Activated T-cell treated with anti-CD3 and anti-CD28 coated beads, Interleukin-2, amount 50 U/mL, for 72 hours (primary cell): ENCODE measurements around the gene GRID2IP. TPM values are rescaled to one million over a fixed set of nuclear protein-coding genes. Genes with fewer than 3 reads are reported as not detected.
"Not testable (repeated sequence)": the region's sequence is repeated elsewhere in the genome, so short reads cannot be mapped to it uniquely, and the experiment has no call there.

Source experiments
- ATAC-seq, 2 donors: fragments of 150-1000 bp; cut with Tn5 transposase; replicated peaks in 1 of 2; 2 replicates each; pipeline ENCODE4 v1.10.0; 2021; ENCODE audit warnings: moderate library complexity in 2 of 2, mild to moderate bottlenecking in 1 of 2
- DNase-seq, 2 donors: peaks; one replicate each; pipeline ENCODE4 v3.0.0; 2021 to 2022; ENCODE audit warnings: mixed read lengths in 1 of 2
- H3K27ac Mint-ChIP-seq: one replicate; pipeline ENCODE4 v1.8.0; 2022; ENCODE audit warnings: mild to moderate bottlenecking, moderate library complexity, mixed read lengths
- H3K27me3 Mint-ChIP-seq: one replicate; pipeline ENCODE4 v1.8.0; 2022; ENCODE audit warnings: low read depth, mixed read lengths
- H3K36me3 Mint-ChIP-seq, 2 donors: one replicate each; pipeline ENCODE4 v1.8.0; 2022; ENCODE audit warnings: mixed read lengths in 2 of 2, mild to moderate bottlenecking in 1 of 2; ENCODE audit not compliant: insufficient read depth in 2 of 2
- H3K4me1 Mint-ChIP-seq: one replicate; pipeline ENCODE4 v1.8.0; 2022; ENCODE audit warnings: low read depth, mixed read lengths
- H3K4me3 Mint-ChIP-seq, 2 donors: one replicate each; pipeline ENCODE4 v1.8.0; 2022; ENCODE audit warnings: mild to moderate bottlenecking in 2 of 2, mixed read lengths in 2 of 2, moderate library complexity in 2 of 2
- H3K9me3 Mint-ChIP-seq, 2 donors: one replicate each; pipeline ENCODE4 v1.8.0; 2022; ENCODE audit warnings: mixed read lengths in 2 of 2
- total RNA-seq, 2 donors: library from RNA; stranded (reverse); gene quantifications; one replicate each; pipeline ENCODE4 v1.2.3, GENCODE V29; 2022

Gene GRID2IP
- total RNA-seq, 2 donors from 2014 or later: 0.28 to 0.29 TPM

GRCh38 chr7:6458676-6459075 lies 92.6 kb downstream of the GRID2IP start:
- not testable (repeated sequence) for H3K36me3 Mint-ChIP-seq, H3K4me1 Mint-ChIP-seq, H3K9me3 Mint-ChIP-seq, H3K4me3 Mint-ChIP-seq, H3K27ac Mint-ChIP-seq, H3K27me3 Mint-ChIP-seq, DNase-seq
- ATAC-seq: peak; percentile 51 to 52

DNA sequence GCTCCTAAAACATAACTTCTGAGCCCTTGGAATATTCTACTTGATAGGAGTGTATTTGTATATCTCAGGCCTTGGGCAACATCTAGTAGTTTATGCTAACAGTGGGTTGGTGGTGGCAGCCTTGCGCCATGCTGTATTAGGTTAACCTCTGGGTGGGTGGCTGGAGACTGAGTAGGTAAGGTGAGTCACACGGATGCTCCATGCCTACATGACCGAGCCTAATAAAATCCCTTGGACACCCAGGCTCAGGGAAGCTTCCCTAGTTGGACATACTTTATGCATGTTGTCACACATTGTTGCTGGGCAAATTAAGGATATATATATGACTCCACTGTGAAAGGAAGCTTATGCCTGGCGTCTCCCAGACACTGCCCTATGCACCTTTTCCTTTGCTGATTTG lies 97.5 kb downstream of the GRID2IP start:
- no peak overlapping the region for H3K27ac Mint-ChIP-seq
- H3K4me3 Mint-ChIP-seq: no peak overlapping the region
- no peaks in the 10 kb centered on the region for H3K36me3 Mint-ChIP-seq
- H3K27me3 Mint-ChIP-seq: no peaks in the 10 kb centered on the region
- no peaks in the 10 kb centered on the region for H3K4me1 Mint-ChIP-seq
- ATAC-seq: no peak
- no peaks in the 10 kb centered on the region for H3K9me3 Mint-ChIP-seq
- no peak for DNase-seq

DNA sequence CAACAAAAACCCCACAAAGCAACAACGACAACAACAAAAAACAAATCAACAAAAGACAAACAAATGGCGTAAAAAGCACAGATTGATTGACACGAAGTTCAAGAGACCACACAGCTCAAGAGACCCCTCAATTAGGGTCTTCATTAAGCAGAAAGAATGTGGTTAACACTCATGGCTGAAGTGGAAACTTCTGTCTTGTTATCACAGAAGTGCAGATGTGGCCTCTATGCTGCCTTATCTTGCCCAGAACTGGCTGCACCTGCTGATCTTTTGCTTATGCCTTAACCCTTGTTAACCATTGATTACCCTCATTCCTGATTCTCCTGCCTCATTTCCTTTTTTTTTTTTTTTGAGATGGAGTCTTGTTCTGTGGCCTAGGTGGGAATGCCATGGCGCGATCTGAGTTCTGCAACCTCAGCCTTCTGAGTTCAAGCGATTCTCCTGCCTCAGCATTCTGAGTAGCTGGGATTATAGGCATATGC lies 100.0 kb downstream of the GRID2IP start:
- Mint-ChIP-seq H3K9me3 (no peaks in the 10 kb centered on the region), H3K27ac (no peak overlapping the region), H3K36me3 (peaks cover 1 to 2% of the 10 kb centered on the region in 2 donors), H3K4me1 (peaks cover 13% of the 10 kb centered on the region), H3K27me3 (no peaks in the 10 kb centered on the region), H3K4me3 (no peak overlapping the region)
- DNase-seq (no peak), ATAC-seq (no peak)

- ATAC-seq, H3K36me3 Mint-ChIP-seq: not testable (repeated sequence)
These were observed 100.7 kb downstream of the GRID2IP start for GRCh38 chr7:6450591-6450990.

GRCh38 chr7:6449884-6450283 lies 101.4 kb downstream of the GRID2IP start:
- H3K9me3 Mint-ChIP-seq, H3K36me3 Mint-ChIP-seq, H3K27ac Mint-ChIP-seq, DNase-seq, H3K4me3 Mint-ChIP-seq, H3K27me3 Mint-ChIP-seq, ATAC-seq: not testable (repeated sequence)
- H3K4me1 Mint-ChIP-seq: peaks cover 23% of the 10 kb centered on the region

More at GRCh38 chr7:6450591-6450990, 100.7 kb downstream of the GRID2IP start:
- not testable (repeated sequence) for H3K4me3 Mint-ChIP-seq, H3K9me3 Mint-ChIP-seq, DNase-seq, H3K27ac Mint-ChIP-seq, H3K27me3 Mint-ChIP-seq
- H3K4me1 Mint-ChIP-seq: peaks cover 18% of the 10 kb centered on the region

DNA sequence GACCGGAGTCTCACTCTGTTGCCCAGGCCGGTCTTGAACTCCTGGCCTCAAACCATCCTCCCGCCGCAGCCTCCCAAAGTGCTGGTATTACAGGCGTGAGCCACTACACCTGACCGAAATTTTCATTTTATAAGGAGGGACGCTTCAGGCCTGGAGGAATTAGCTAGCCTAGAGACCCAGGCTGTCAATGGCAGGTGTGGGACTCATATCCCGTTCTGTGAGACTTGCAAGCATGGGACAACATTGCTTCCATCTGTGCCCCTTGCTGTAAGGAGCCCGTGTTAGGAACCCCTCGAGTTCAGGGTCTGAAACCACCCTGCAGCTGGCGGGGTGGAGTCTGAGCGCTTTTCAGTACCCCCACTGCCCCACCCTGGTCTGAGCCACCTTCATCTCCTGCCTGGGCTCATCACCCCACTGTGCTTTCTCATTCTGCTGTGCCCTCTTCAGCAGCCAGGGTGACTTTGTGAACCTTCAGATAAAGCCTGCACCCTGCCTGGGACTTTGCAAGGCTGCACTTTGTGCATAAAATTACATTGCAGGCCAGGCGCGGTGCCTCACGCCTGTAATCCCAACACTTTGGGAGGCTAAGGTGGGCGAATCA lies 102.2 kb downstream of the GRID2IP start:
- H3K9me3 Mint-ChIP-seq: no peaks in the 10 kb centered on the region

GRCh38 chr7:6447581-6448199 lies 103.6 kb downstream of the GRID2IP start, which contains the start of gene DAGLB:
Gene DAGLB (minus strand): TSS chr7:6447954. CDS start chr7:6447842, 112 bp downstream.
- ATAC-seq: peak; percentile 89 to 90
- Mint-ChIP-seq H3K4me3 (peak within 1 kb of the TSS; percentile 80 to 94), H3K27ac (peak within 1 kb of the TSS; percentile 99), H3K4me1 (peaks cover 39% of the 10 kb centered on the region), H3K36me3 (peaks cover 4 to 16% of the 10 kb centered on the region in 2 donors), H3K9me3 (no peaks in the 10 kb centered on the region), H3K27me3 (no peaks in the 10 kb centered on the region)
- DNase-seq: peak; percentile 97

More for the DNA sequence above, 102.2 kb downstream of the GRID2IP start:
- DNase-seq (no peak), ATAC-seq (no peak)
- Mint-ChIP-seq H3K4me1 (peaks cover 32% of the 10 kb centered on the region), H3K4me3 (peak overlapping the region; percentile 49 to 74), H3K27me3 (no peaks in the 10 kb centered on the region), H3K36me3 (peaks cover 2 to 8% of the 10 kb centered on the region in 2 donors), H3K27ac (no peak overlapping the region)

Other genes starting within 250 kb of the GRID2IP start
- gene FAM220A, start 202.5 kb downstream of the GRID2IP start, total RNA-seq: 10 to 100 TPM; 15.0 to 19.6 TPM
- gene RAC1, start 176.9 kb downstream of the GRID2IP start, total RNA-seq: 100 to 1,000 TPM; 171 to 176 TPM
- gene DAGLB, start 103.5 kb downstream of the GRID2IP start, total RNA-seq: 10 to 100 TPM; 12.9 to 17.9 TPM
- 10 to 100 TPM; 64.9 to 88.0 TPM for gene KDELR2, start 67.3 kb downstream of the GRID2IP start, total RNA-seq
- 10 to 100 TPM; 48.5 to 48.9 TPM for gene ZDHHC4, start 26.0 kb upstream of the GRID2IP start, total RNA-seq
- 10 to 100 TPM; 32.5 to 33.4 TPM for gene INTS15, start 38.6 kb upstream of the GRID2IP start, total RNA-seq
- gene ZNF853, start 64.1 kb upstream of the GRID2IP start, total RNA-seq: 1 to 10 TPM; 3.2 to 4.0 TPM
- 10 to 100 TPM; 23.5 to 24.6 TPM for gene ZNF316, start 85.9 kb upstream of the GRID2IP start, total RNA-seq
- 10 to 100 TPM; 18.5 to 21.5 TPM for gene ZNF12, start 155.5 kb upstream of the GRID2IP start, total RNA-seq
- gene RSPH10B2, start 202.6 kb upstream of the GRID2IP start, total RNA-seq: under 1 TPM in 1 of 2 donors, not detected in 1; 0.89 TPM